ENCODE results near the gene CDHR1. TPM values are rescaled to one million over a fixed set of nuclear protein-coding genes. Genes with fewer than 3 reads are reported as not detected.

CDHR1 gene
- total and polyA plus RNA-seq, 2 experiments from 2014 or later: 3.2 to 6.6 TPM

DNA sequence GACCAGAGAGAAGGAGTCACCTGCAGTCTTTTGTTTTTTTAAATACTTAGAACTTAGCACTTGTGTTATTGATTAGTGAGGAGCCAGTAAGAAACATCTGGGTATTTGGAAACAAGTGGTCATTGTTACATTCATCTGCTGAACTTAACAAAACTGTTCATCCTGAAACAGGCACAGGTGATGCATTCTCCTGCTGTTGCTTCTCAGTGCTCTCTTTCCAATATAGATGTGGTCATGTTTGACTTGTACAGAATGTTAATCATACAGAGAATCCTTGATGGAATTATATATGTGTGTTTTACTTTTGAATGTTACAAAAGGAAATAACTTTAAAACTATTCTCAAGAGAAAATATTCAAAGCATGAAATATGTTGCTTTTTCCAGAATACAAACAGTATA, 41.6 kb upstream of the CDHR1 start:
- no peaks in the 10 kb centered on the region for H3K9me2 ChIP-seq (ENCODE audit: insufficient read depth)
- Mint-ChIP-seq H3K4me3 (no peak overlapping the region), H3K4me1 (peaks cover 5% of the 10 kb centered on the region; the same call in 2 of the 3 replicates), H3K36me3 (ENCODE audit: low read depth) (peaks cover 61% of the 10 kb centered on the region), H3K27me3 (ENCODE audit: insufficient read depth, low read depth, poor library complexity) (no peaks in the 10 kb centered on the region), H3K9me3 (no peaks in the 10 kb centered on the region), H3K27ac (no peak overlapping the region)
- peaks cover 41% of the 10 kb centered on the region; the same call in 1 of the 2 replicates for H3K36me3 ChIP-seq (ENCODE audit: insufficient read depth)
- no peak for DNase-seq (ENCODE audit: low spot score)
- no peak overlapping the region for H2AFZ ChIP-seq
- no peak for ATAC-seq
- no peaks in the 10 kb centered on the region for H4K20me1 ChIP-seq (replicated peaks; ENCODE audit: insufficient read depth)
- H3K4me1 ChIP-seq (ENCODE audit: insufficient read depth): no peaks in the 10 kb centered on the region
- no peaks in the 10 kb centered on the region for H3K79me2 ChIP-seq (replicated peaks; ENCODE audit: insufficient read depth)
- H3K4me3 ChIP-seq: no peak overlapping the region
- H3K27me3 ChIP-seq (ENCODE audit: insufficient read depth): no peaks in the 10 kb centered on the region
- no peaks in the 10 kb centered on the region for H3F3A ChIP-seq (replicated peaks; ENCODE audit: low read depth)
- no peak overlapping the region for H3K4me2 ChIP-seq
- TF ChIP-seq EZH2 (IDR thresholded peaks at IDR 0.05; ENCODE audit: low read depth, unreplicated experiment): no peak
- no peak for TF ChIP-seq JUNB (IDR thresholded peaks at IDR 0.05; ENCODE audit: unreplicated experiment)
- no peak for TF ChIP-seq ZNF331 (CRISPR knock-in tag; IDR thresholded peaks at IDR 0.05; ENCODE audit: low read depth)
- TF ChIP-seq, protein P1, sequence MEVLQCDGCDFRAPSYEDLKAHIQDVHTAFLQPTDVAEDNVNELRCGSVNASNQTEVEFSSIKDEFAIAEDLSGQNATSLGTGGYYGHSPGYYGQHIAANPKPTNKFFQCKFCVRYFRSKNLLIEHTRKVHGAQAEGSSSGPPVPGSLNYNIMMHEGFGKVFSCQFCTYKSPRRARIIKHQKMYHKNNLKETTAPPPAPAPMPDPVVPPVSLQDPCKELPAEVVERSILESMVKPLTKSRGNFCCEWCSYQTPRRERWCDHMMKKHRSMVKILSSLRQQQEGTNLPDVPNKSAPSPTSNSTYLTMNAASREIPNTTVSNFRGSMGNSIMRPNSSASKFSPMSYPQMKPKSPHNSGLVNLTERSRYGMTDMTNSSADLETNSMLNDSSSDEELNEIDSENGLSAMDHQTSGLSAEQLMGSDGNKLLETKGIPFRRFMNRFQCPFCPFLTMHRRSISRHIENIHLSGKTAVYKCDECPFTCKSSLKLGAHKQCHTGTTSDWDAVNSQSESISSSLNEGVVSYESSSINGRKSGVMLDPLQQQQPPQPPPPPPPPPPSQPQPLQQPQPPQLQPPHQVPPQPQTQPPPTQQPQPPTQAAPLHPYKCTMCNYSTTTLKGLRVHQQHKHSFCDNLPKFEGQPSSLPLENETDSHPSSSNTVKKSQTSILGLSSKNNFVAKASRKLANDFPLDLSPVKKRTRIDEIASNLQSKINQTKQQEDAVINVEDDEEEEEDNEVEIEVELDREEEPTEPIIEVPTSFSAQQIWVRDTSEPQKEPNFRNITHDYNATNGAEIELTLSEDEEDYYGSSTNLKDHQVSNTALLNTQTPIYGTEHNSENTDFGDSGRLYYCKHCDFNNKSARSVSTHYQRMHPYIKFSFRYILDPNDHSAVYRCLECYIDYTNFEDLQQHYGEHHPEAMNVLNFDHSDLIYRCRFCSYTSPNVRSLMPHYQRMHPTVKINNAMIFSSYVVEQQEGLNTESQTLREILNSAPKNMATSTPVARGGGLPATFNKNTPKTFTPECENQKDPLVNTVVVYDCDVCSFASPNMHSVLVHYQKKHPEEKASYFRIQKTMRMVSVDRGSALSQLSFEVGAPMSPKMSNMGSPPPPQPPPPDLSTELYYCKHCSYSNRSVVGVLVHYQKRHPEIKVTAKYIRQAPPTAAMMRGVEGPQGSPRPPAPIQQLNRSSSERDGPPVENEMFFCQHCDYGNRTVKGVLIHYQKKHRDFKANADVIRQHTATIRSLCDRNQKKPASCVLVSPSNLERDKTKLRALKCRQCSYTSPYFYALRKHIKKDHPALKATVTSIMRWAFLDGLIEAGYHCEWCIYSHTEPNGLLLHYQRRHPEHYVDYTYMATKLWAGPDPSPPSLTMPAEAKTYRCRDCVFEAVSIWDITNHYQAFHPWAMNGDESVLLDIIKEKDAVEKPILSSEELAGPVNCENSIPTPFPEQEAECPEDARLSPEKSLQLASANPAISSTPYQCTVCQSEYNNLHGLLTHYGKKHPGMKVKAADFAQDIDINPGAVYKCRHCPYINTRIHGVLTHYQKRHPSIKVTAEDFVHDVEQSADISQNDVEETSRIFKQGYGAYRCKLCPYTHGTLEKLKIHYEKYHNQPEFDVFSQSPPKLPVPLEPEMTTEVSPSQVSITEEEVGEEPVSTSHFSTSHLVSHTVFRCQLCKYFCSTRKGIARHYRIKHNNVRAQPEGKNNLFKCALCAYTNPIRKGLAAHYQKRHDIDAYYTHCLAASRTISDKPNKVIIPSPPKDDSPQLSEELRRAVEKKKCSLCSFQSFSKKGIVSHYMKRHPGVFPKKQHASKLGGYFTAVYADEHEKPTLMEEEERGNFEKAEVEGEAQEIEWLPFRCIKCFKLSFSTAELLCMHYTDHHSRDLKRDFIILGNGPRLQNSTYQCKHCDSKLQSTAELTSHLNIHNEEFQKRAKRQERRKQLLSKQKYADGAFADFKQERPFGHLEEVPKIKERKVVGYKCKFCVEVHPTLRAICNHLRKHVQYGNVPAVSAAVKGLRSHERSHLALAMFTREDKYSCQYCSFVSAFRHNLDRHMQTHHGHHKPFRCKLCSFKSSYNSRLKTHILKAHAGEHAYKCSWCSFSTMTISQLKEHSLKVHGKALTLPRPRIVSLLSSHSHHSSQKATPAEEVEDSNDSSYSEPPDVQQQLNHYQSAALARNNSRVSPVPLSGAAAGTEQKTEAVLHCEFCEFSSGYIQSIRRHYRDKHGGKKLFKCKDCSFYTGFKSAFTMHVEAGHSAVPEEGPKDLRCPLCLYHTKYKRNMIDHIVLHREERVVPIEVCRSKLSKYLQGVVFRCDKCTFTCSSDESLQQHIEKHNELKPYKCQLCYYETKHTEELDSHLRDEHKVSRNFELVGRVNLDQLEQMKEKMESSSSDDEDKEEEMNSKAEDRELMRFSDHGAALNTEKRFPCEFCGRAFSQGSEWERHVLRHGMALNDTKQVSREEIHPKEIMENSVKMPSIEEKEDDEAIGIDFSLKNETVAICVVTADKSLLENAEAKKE (CRISPR knock-in tag; IDR thresholded peaks at IDR 0.05): no peak
- TF ChIP-seq STAT1 (IDR thresholded peaks at IDR 0.05; ENCODE audit: unreplicated experiment): no peak
- no peak for TF ChIP-seq POLR2AphosphoS5 (IDR thresholded peaks at IDR 0.05; ENCODE audit: low read depth)
- TF ChIP-seq, protein P2, sequence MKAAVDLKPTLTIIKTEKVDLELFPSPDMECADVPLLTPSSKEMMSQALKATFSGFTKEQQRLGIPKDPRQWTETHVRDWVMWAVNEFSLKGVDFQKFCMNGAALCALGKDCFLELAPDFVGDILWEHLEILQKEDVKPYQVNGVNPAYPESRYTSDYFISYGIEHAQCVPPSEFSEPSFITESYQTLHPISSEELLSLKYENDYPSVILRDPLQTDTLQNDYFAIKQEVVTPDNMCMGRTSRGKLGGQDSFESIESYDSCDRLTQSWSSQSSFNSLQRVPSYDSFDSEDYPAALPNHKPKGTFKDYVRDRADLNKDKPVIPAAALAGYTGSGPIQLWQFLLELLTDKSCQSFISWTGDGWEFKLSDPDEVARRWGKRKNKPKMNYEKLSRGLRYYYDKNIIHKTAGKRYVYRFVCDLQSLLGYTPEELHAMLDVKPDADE (IDR thresholded peaks at IDR 0.05): no peak
- no peak for TF ChIP-seq CREB1 (CRISPR knock-in tag; IDR thresholded peaks at IDR 0.05; ENCODE audit: low read depth)
- TF ChIP-seq NANOG (IDR thresholded peaks at IDR 0.05; ENCODE audit: borderline replicate concordance): no peak
- TF ChIP-seq, protein P3, sequence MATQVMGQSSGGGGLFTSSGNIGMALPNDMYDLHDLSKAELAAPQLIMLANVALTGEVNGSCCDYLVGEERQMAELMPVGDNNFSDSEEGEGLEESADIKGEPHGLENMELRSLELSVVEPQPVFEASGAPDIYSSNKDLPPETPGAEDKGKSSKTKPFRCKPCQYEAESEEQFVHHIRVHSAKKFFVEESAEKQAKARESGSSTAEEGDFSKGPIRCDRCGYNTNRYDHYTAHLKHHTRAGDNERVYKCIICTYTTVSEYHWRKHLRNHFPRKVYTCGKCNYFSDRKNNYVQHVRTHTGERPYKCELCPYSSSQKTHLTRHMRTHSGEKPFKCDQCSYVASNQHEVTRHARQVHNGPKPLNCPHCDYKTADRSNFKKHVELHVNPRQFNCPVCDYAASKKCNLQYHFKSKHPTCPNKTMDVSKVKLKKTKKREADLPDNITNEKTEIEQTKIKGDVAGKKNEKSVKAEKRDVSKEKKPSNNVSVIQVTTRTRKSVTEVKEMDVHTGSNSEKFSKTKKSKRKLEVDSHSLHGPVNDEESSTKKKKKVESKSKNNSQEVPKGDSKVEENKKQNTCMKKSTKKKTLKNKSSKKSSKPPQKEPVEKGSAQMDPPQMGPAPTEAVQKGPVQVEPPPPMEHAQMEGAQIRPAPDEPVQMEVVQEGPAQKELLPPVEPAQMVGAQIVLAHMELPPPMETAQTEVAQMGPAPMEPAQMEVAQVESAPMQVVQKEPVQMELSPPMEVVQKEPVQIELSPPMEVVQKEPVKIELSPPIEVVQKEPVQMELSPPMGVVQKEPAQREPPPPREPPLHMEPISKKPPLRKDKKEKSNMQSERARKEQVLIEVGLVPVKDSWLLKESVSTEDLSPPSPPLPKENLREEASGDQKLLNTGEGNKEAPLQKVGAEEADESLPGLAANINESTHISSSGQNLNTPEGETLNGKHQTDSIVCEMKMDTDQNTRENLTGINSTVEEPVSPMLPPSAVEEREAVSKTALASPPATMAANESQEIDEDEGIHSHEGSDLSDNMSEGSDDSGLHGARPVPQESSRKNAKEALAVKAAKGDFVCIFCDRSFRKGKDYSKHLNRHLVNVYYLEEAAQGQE (IDR thresholded peaks at IDR 0.05; ENCODE audit: unreplicated experiment): no peak
- no peak for TF ChIP-seq EZH2phosphoT487 (IDR thresholded peaks at IDR 0.05; ENCODE audit: unreplicated experiment)
- TF ChIP-seq ZNF114 (CRISPR knock-in tag; IDR thresholded peaks at IDR 0.05): no peak
- TF ChIP-seq, protein P4, sequence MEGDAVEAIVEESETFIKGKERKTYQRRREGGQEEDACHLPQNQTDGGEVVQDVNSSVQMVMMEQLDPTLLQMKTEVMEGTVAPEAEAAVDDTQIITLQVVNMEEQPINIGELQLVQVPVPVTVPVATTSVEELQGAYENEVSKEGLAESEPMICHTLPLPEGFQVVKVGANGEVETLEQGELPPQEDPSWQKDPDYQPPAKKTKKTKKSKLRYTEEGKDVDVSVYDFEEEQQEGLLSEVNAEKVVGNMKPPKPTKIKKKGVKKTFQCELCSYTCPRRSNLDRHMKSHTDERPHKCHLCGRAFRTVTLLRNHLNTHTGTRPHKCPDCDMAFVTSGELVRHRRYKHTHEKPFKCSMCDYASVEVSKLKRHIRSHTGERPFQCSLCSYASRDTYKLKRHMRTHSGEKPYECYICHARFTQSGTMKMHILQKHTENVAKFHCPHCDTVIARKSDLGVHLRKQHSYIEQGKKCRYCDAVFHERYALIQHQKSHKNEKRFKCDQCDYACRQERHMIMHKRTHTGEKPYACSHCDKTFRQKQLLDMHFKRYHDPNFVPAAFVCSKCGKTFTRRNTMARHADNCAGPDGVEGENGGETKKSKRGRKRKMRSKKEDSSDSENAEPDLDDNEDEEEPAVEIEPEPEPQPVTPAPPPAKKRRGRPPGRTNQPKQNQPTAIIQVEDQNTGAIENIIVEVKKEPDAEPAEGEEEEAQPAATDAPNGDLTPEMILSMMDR (conservative IDR thresholded peaks at IDR 0.05; ENCODE audit: low read depth in 2 of 2): no peak
- no peak overlapping the region for H3K27ac ChIP-seq (ENCODE audit: low read depth)

All from GM23338 (cell line).